SU-DHL-6 (cell line): ENCODE measurements around the gene NUP62.

Source experiments
- H2AFZ ChIP-seq: fragments of 200-600 bp; sonication (generic); 2 replicates; pipeline ENCODE4 v1.6.1; 2014; ENCODE audit warnings: low read depth, mild to moderate bottlenecking, moderate library complexity, mixed read lengths, antibody characterized with exemption, low read length; ENCODE audit not compliant: severe bottlenecking
- H3F3A ChIP-seq: fragments of 200-600 bp; shearing (Covaris generic); 2 replicates; pipeline ENCODE4 v1.6.0; 2016; ENCODE audit warnings: antibody characterized with exemption, mild to moderate bottlenecking; ENCODE audit not compliant: insufficient read depth
- H3K27ac ChIP-seq: fragments of 200-600 bp; sonication (generic); 2 replicates; pipeline ENCODE4 v1.5.1; 2016; ENCODE audit warnings: low read depth, mild to moderate bottlenecking, low read length, moderate library complexity, mixed read lengths
- H3K27me3 ChIP-seq: fragments of 200-600 bp; sonication (generic), shearing (Covaris generic); 2 replicates; pipeline ENCODE4 v1.6.0; 2014; ENCODE audit warnings: mild to moderate bottlenecking, low read length
- H3K36me3 ChIP-seq: fragments of 200-600 bp; sonication (generic); 2 replicates; pipeline ENCODE4 v1.6.1; 2014; ENCODE audit warnings: mild to moderate bottlenecking, low read length, mixed read lengths
- H3K4me2 ChIP-seq: fragments of 300-600, 200-600 bp; shearing (Covaris generic), sonication (generic); 2 replicates; pipeline ENCODE4 v1.6.0; 2014; ENCODE audit warnings: low read length, low read depth, mild to moderate bottlenecking; ENCODE audit not compliant: poor library complexity, severe bottlenecking
- H3K4me3 ChIP-seq: fragments of 200-600 bp; sonication (generic); 2 replicates; pipeline ENCODE4 v1.5.1; 2014; ENCODE audit warnings: antibody characterized with exemption, low read length, mild to moderate bottlenecking, mixed read lengths; ENCODE audit not compliant: insufficient read depth, poor library complexity, severe bottlenecking
- H3K79me2 ChIP-seq: fragments of 200-600 bp; sonication (generic); 2 replicates; pipeline ENCODE4 v1.6.1; 2014; ENCODE audit warnings: mild to moderate bottlenecking, low read length, moderate library complexity; ENCODE audit not compliant: insufficient read depth
- H3K9ac ChIP-seq: fragments of 200-600 bp; sonication (generic); 2 replicates; pipeline ENCODE4 v1.7.0; 2014; ENCODE audit warnings: mild to moderate bottlenecking, low read length
- H3K9me2 ChIP-seq: fragments of 200-600 bp; sonication (generic); replicated peaks from 2 replicates; pipeline ENCODE4 v1.6.1; 2014; ENCODE audit warnings: low read length; ENCODE audit not compliant: insufficient read depth
- H3K9me3 ChIP-seq: fragments of 200-600 bp; sonication (generic); 2 replicates; pipeline ENCODE4 v1.6.1; 2014; ENCODE audit warnings: low read length, mixed read lengths; ENCODE audit not compliant: insufficient read depth
- H4K20me1 ChIP-seq: fragments of 200-600 bp; sonication (generic); 2 replicates; pipeline ENCODE4 v1.6.1; 2014; ENCODE audit warnings: low read depth, mild to moderate bottlenecking, antibody characterized with exemption, low read length, moderate library complexity, mixed read lengths
- CTCF ChIP-seq: fragments of 200-600 bp; sonication (generic); IDR thresholded peaks from one replicate; pipeline ENCODE4 v1.5.1; 2017; ENCODE audit warnings: antibody characterized with exemption, mild to moderate bottlenecking, low read length, moderate library complexity; ENCODE audit not compliant: insufficient read depth, poor library complexity, severe bottlenecking
- EZH2phosphoT487 ChIP-seq: fragments of 200-600 bp; sonication (generic), shearing (Covaris generic); conservative IDR thresholded peaks from 2 replicates; pipeline ENCODE4 v1.6.1; 2018; ENCODE audit warnings: mild to moderate bottlenecking, antibody characterized with exemption, low read length, moderate library complexity, mixed read lengths

The NUP62 gene

DNA sequence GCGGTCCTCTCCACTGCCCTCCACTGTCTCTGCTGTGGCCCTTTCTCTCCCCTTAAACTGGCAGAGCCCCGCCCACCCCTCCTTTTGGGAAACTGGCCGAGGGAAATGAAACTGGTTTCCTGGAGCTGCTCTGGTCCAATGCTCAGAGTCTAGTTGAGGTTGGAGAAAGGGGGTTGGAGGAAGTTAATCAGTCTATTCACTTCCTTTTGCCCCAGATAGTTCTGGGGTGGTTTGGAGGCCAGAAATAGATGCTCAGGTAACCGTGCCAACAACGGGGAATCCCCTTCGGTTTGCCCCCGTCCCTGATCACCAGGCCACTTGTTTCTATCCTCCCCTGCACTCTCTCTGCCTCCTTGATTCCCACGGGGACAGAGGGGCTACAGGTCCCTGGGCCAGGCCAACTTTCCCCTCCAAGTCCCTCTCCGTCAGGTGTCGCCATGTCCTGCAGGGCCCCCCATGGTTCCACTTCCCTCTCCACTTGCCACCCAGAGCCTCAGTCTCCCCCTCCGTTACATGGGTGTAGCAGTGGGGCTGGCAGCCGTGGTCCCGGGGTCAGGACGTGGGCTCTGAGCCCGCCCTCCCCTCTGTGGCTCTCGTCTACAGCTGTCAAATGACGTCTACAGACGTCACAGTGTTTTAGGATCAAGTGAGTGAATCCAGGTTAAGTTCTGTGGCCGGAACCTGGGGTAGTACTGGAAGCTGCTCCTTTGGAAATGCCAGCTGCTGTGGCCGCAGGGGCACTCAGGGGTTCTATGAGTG is 32.3 kb downstream of the NUP62 start, which contains the start of gene IL4I1:
IL4I1 (minus strand) TSS at position 25 of the 759 bp plus-strand sequence. CDS start 727 bp downstream, outside the sequence.
- H3F3A ChIP-seq: 0 out of 2 replicates have a peak, but pooled peaks cover 6% of the 10 kb centered on the region
- H3K27me3 ChIP-seq: no peaks in the 10 kb centered on the region
- TF ChIP-seq CTCF (no peak), EZH2phosphoT487 (no peak)
- H3K4me2 ChIP-seq: peak within 1 kb of the TSS; percentile 65
- peak within 1 kb of the TSS; percentile 52 for H3K27ac ChIP-seq
- H3K9me2 ChIP-seq: no peaks in the 10 kb centered on the region
- H3K9me3 ChIP-seq: no peaks in the 10 kb centered on the region
- no peaks in the 10 kb centered on the region for H3K36me3 ChIP-seq
- no peaks in the 10 kb centered on the region for H3K79me2 ChIP-seq
- peak within 1 kb of the TSS; percentile 42; the same call in 1 of the 2 replicates for H3K9ac ChIP-seq
- no peaks in the 10 kb centered on the region for H4K20me1 ChIP-seq
- H2AFZ ChIP-seq: no peak within 1 kb of the TSS
- peak within 1 kb of the TSS; percentile 19 for H3K4me3 ChIP-seq

- H3K4me3 ChIP-seq: no peak overlapping the region
- H3K9me3 ChIP-seq: no peaks in the 10 kb centered on the region
- H3K9me2 ChIP-seq: no peaks in the 10 kb centered on the region
- no peak overlapping the region for H3K27ac ChIP-seq
- H4K20me1 ChIP-seq: no peaks in the 10 kb centered on the region
- 0 out of 2 replicates have a peak, but pooled peaks cover 6% of the 10 kb centered on the region for H3F3A ChIP-seq
- H3K79me2 ChIP-seq: no peaks in the 10 kb centered on the region
- H3K9ac ChIP-seq: no peak overlapping the region; the same call in 1 of the 2 replicates
- TF ChIP-seq EZH2phosphoT487: no peak
- no peak for TF ChIP-seq CTCF
- H3K36me3 ChIP-seq: no peaks in the 10 kb centered on the region
- peak overlapping the region; percentile 65 for H3K4me2 ChIP-seq
- no peaks in the 10 kb centered on the region for H3K27me3 ChIP-seq
- H2AFZ ChIP-seq: no peak overlapping the region
These were observed 33.6 kb downstream of the NUP62 start for GRCh38 chr19:49895566-49896297.

GRCh38 chr19:49894879-49895565 is 34.3 kb downstream of the NUP62 start:
- Histone ChIP-seq H3K79me2 (no peaks in the 10 kb centered on the region), H3K9me3 (no peaks in the 10 kb centered on the region), H3K9ac (no peak overlapping the region), H3K4me2 (no peak overlapping the region), H3K27me3 (no peaks in the 10 kb centered on the region), H2AFZ (no peak overlapping the region), H3K27ac (no peak overlapping the region), H4K20me1 (no peaks in the 10 kb centered on the region), H3K36me3 (no peaks in the 10 kb centered on the region), H3F3A (0 out of 2 replicates have a peak, but pooled peaks cover 6% of the 10 kb centered on the region), H3K4me3 (no peak overlapping the region), H3K9me2 (no peaks in the 10 kb centered on the region)
- TF ChIP-seq EZH2phosphoT487 (no peak), CTCF (no peak)
